Rectal smooth muscle tissue (tissue), 1 donor: ENCODE results near the gene ENPEP.
"Not testable (repeated sequence)": the region's sequence is repeated elsewhere in the genome, so short reads cannot be mapped to it uniquely, and the experiment has no call there.

Experiments
- H3K27ac ChIP-seq: one replicate; pipeline ENCODE4 v1.7.0; 2013; ENCODE audit warnings: low read depth, low read length, inconsistent platforms
- H3K27me3 ChIP-seq: one replicate; pipeline ENCODE4 v1.7.0; 2013; ENCODE audit warnings: low read length; ENCODE audit not compliant: control insufficient read depth, insufficient read depth
- H3K36me3 ChIP-seq: one replicate; pipeline ENCODE4 v1.7.0; 2013; ENCODE audit warnings: low read length; ENCODE audit not compliant: control insufficient read depth, insufficient read depth
- H3K4me1 ChIP-seq: one replicate; pipeline ENCODE4 v1.7.0; 2013; ENCODE audit warnings: low read length; ENCODE audit not compliant: control insufficient read depth, insufficient read depth
- H3K4me3 ChIP-seq: one replicate; pipeline ENCODE4 v1.7.0; 2013; ENCODE audit warnings: low read length
- H3K9ac ChIP-seq: one replicate; pipeline ENCODE4 v1.7.0; 2013; ENCODE audit warnings: low read length

ENPEP gene

DNA sequence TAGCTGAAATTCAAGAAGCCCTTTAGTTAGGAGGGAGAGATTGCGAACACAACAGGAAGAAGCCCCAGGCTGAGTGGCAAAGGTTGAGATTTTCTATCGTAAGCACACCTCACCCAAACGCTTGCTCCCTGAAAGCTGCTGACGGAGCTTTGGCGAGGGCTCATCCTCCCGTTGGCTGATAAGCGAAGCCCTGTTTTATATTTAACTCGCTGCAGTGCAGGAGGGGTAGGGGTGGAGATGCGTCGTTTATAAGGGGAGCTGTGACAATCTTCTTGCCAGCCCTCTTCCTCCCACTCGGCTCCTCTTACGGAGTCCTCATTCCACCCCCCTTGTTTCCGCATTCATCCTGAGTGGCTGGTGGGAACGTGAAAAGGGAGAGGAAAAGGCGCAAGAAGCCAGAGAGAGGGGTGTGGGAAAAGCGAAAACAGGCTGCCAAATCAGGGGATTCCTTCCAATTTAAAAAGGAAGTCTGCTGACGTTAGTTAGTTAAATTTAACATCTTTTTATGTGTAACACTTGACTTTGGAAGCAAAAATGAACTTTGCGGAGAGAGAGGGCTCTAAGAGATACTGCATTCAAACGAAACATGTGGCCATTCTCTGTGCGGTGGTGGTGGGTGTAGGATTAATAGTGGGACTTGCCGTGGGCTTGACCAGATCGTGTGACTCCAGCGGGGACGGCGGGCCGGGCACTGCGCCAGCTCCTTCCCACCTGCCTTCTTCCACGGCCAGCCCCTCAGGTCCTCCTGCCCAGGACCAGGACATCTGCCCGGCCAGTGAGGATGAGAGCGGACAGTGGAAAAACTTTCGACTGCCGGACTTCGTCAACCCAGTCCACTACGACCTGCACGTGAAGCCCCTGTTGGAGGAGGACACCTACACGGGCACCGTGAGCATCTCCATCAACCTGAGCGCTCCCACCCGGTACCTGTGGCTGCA is at the start of gene ENPEP:
ENPEP (plus strand) TSS at position 275 of the 938 bp plus-strand sequence; CDS start at position 535, 260 bp downstream.
- H3K4me3 ChIP-seq: peak within 1 kb of the TSS; percentile 53
- no peak within 1 kb of the TSS for H3K27ac ChIP-seq

DNA sequence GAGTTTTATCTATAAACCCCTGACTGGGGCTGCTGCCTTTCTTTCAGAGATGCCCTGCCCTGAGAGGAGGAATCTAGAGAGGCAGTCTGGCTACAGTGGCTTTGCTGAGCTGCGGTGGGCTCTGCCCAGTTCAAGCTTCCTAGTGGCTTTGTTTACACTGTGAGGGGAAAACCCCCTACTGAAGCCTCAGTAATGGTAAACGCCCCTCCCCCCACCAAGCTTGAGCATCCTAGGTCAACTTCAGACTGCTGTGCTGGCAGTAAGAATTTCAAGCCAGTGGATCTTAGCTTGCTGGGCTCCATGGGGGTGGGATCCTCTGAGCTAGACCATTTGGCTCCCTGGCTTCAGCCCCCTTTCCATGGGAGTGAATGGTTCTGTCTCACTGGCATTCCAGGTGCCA is 44.1 kb upstream of the ENPEP start:
- not testable (repeated sequence) for H3K9ac ChIP-seq, H3K27ac ChIP-seq, H3K36me3 ChIP-seq, H3K4me1 ChIP-seq, H3K4me3 ChIP-seq, H3K27me3 ChIP-seq

More for the DNA sequence above, at the start of gene ENPEP:
- Histone ChIP-seq H3K27me3 (no peaks in the 10 kb centered on the region), H3K4me1 (no peaks in the 10 kb centered on the region), H3K9ac (no peak within 1 kb of the TSS), H3K36me3 (no peaks in the 10 kb centered on the region)

DNA sequence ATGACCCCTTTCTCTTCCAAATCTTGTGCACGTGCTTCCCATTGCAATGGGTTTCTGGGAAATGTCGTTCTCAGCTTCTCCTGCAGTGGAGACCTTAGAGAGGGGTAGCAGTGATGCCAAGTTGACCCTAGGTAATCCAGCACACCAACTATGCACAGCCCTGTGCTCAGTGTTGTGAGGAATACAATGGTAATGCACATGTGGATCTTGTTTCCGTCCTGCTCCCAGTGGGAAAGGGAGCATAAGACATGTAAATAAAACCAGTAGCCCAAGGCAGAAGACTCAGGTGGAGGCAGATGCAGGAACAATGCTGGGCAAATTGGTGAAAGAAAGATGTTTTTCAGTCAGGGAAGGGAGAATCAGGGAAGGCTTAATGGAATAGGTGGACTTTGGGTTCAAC is 38.7 kb upstream of the ENPEP start:
- H3K4me3 ChIP-seq, H3K27me3 ChIP-seq, H3K36me3 ChIP-seq, H3K4me1 ChIP-seq, H3K27ac ChIP-seq, H3K9ac ChIP-seq: not testable (repeated sequence)

DNA sequence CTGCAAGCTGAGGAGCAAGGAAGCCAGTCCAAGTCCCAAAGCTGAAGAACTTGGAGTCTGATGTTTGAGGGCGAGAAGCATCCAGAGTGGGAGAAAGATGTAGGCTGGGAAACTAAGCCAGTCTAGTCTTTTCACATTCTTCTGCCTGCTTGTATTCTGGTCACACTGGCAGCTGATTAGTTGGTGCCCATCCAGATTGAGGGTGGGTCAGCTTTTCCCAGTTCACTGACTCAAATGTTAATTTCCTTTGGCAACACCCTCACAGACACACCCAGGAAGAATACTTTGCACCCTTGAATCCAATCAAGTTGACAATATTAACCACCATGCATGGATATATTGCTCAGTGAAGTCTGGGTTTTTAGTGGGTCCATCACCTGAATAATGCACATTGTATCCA is 36.7 kb upstream of the ENPEP start:
- H3K36me3 ChIP-seq, H3K9ac ChIP-seq, H3K27ac ChIP-seq, H3K4me1 ChIP-seq, H3K27me3 ChIP-seq, H3K4me3 ChIP-seq: not testable (repeated sequence)

DNA sequence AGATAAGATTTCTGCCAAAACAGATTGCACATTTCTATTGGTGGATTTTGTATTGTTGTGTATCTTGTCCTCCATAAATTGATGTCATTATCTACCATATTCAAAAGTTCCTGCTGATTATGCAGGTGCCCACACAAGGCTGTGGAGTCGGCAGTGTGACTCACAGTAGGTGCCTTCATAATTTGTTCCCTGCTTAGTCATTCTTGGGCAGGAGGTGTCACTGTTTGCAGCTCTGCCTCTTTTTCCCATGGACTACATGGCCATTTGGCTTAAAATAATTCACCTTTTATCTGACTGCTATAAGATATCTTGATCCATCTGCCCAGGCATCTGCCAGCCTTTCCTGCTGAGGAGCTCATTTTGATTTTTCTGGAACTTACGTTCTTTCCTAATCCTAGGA is 33.6 kb upstream of the ENPEP start:
- Histone ChIP-seq H3K27ac (no peak overlapping the region), H3K4me3 (no peak overlapping the region), H3K9ac (no peak overlapping the region), H3K36me3 (no peaks in the 10 kb centered on the region), H3K27me3 (no peaks in the 10 kb centered on the region), H3K4me1 (no peaks in the 10 kb centered on the region)

DNA sequence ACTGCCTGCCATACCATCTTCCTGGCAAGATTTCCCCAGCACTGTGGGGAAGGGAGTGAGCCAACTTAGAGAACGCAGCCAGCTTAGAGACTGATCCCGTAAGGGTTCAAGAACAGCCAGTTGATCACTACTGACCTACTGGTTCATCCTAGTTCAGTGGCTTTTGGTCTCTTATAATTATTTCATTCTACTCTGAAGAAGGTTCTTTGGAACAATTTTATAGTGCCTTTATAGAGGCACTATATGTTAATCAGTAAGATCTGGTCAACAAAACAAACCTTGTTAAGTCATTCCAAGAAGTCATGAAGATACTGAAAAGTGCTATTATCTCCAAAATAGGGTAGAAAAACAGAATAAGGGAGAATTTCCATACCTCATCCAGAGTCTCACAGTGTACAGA is 33.2 kb upstream of the ENPEP start:
- H3K9ac ChIP-seq: no peak overlapping the region
- no peaks in the 10 kb centered on the region for H3K36me3 ChIP-seq
- no peak overlapping the region for H3K4me3 ChIP-seq
- no peaks in the 10 kb centered on the region for H3K4me1 ChIP-seq
- H3K27ac ChIP-seq: no peak overlapping the region
- H3K27me3 ChIP-seq: no peaks in the 10 kb centered on the region

- H3K4me1 ChIP-seq: no peaks in the 10 kb centered on the region
- no peak overlapping the region for H3K4me3 ChIP-seq
- H3K27ac ChIP-seq: no peak overlapping the region
- H3K27me3 ChIP-seq: no peaks in the 10 kb centered on the region
- no peak overlapping the region for H3K9ac ChIP-seq
- H3K36me3 ChIP-seq: no peaks in the 10 kb centered on the region
These were observed 26.0 kb upstream of the ENPEP start for GRCh38 chr4:110449947-110450346.

GRCh38 chr4:110452546-110452945 is 23.4 kb upstream of the ENPEP start:
- Histone ChIP-seq H3K27me3 (no peaks in the 10 kb centered on the region), H3K9ac (no peak overlapping the region), H3K4me1 (no peaks in the 10 kb centered on the region), H3K4me3 (no peak overlapping the region), H3K27ac (no peak overlapping the region), H3K36me3 (no peaks in the 10 kb centered on the region)

- no peaks in the 10 kb centered on the region for H3K27me3 ChIP-seq
- no peaks in the 10 kb centered on the region for H3K36me3 ChIP-seq
- no peak overlapping the region for H3K4me3 ChIP-seq
- H3K9ac ChIP-seq: no peak overlapping the region
- H3K4me1 ChIP-seq: no peaks in the 10 kb centered on the region
- H3K27ac ChIP-seq: no peak overlapping the region
These were observed 21.5 kb upstream of the ENPEP start for GRCh38 chr4:110454441-110454840.

- Histone ChIP-seq H3K27me3 (no peaks in the 10 kb centered on the region), H3K36me3 (no peaks in the 10 kb centered on the region), H3K27ac (no peak overlapping the region), H3K9ac (no peak overlapping the region), H3K4me1 (no peaks in the 10 kb centered on the region), H3K4me3 (no peak overlapping the region)
These were observed 17.3 kb upstream of the ENPEP start for GRCh38 chr4:110458494-110459266.

GRCh38 chr4:110460074-110460746 is 15.7 kb upstream of the ENPEP start:
- H3K27ac ChIP-seq: no peak overlapping the region
- no peaks in the 10 kb centered on the region for H3K36me3 ChIP-seq
- H3K27me3 ChIP-seq: no peaks in the 10 kb centered on the region
- no peak overlapping the region for H3K4me3 ChIP-seq
- H3K9ac ChIP-seq: no peak overlapping the region
- H3K4me1 ChIP-seq: no peaks in the 10 kb centered on the region

DNA sequence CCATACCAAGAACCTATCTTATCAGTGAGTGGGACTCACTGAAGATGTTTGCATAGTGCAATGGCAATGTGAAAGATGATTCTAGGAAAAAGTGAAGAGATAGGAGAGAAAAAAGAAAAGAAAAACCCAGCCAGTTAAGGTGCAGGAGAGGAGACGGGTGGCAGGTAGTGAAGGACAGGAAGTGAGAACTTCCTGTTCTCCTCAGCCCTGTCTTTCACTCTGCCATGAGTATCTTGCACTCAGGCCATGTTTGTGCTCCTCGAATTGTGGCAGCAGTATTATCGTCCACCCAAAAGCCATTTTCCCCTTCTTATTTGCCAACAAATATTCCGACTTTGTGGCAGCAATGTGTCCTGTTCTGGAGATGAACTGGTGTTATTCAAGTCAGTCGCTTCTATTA is 8.6 kb upstream of the ENPEP start:
- Histone ChIP-seq H3K36me3 (no peaks in the 10 kb centered on the region), H3K4me3 (no peak overlapping the region), H3K27me3 (no peaks in the 10 kb centered on the region), H3K4me1 (no peaks in the 10 kb centered on the region), H3K27ac (no peak overlapping the region), H3K9ac (no peak overlapping the region)
